ENCODE results near the gene RPS3. TPM values are rescaled to one million over a fixed set of nuclear protein-coding genes. Genes with fewer than 3 reads are reported as not detected.

RPS3 gene
- total and polyA plus RNA-seq, 2 of the 13 experiments (the other 11 are each of a cell fraction or from before 2014, with no cell fraction given), result 2,143 to 3,616 TPM

DNA sequence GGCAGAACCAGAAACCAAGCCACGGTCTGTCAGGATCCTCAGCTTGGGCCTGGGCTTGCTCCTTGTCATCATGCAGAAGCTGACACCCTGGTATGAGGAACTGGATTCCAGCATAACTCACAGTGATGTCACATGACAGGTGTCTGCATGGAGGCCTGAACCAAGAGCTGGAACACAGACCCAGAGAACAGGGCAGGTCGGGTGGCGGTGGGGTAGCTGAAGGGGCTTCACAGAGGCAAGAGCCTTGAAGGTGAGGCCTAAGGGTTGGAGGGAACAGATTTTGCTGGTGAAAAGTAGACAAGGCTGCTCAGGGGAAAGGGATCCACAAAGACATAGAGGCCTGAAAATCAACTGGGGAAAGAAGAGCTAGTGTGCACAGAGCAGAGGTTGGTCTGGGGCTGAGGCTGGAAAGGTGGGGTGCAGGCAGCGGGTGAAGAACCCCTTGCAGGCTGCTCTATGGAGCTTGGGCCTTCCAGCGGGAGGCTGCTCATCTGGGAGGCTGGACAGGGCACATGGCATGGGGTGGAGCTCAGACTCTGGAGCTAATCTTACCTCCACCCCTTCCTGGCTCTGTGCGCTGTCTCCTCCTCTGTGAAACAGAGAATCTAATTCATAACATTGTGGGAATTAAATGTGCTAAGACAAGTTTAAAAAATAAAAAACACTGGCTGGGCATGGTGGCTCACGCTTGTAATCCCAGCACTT, 18.4 kb upstream of the RPS3 start (continued):
- TF ChIP-seq, protein P1, sequence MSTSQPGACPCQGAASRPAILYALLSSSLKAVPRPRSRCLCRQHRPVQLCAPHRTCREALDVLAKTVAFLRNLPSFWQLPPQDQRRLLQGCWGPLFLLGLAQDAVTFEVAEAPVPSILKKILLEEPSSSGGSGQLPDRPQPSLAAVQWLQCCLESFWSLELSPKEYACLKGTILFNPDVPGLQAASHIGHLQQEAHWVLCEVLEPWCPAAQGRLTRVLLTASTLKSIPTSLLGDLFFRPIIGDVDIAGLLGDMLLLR (CRISPR knock-in tag; IDR thresholded peaks at IDR 0.05), result no peak
- TF ChIP-seq, protein P2, sequence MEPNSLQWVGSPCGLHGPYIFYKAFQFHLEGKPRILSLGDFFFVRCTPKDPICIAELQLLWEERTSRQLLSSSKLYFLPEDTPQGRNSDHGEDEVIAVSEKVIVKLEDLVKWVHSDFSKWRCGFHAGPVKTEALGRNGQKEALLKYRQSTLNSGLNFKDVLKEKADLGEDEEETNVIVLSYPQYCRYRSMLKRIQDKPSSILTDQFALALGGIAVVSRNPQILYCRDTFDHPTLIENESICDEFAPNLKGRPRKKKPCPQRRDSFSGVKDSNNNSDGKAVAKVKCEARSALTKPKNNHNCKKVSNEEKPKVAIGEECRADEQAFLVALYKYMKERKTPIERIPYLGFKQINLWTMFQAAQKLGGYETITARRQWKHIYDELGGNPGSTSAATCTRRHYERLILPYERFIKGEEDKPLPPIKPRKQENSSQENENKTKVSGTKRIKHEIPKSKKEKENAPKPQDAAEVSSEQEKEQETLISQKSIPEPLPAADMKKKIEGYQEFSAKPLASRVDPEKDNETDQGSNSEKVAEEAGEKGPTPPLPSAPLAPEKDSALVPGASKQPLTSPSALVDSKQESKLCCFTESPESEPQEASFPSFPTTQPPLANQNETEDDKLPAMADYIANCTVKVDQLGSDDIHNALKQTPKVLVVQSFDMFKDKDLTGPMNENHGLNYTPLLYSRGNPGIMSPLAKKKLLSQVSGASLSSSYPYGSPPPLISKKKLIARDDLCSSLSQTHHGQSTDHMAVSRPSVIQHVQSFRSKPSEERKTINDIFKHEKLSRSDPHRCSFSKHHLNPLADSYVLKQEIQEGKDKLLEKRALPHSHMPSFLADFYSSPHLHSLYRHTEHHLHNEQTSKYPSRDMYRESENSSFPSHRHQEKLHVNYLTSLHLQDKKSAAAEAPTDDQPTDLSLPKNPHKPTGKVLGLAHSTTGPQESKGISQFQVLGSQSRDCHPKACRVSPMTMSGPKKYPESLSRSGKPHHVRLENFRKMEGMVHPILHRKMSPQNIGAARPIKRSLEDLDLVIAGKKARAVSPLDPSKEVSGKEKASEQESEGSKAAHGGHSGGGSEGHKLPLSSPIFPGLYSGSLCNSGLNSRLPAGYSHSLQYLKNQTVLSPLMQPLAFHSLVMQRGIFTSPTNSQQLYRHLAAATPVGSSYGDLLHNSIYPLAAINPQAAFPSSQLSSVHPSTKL (CRISPR knock-in tag; IDR thresholded peaks at IDR 0.05), result no peak
- TF ChIP-seq ZNF713 (CRISPR knock-in tag; IDR thresholded peaks at IDR 0.05) (no peak), SAFB2 (CRISPR knock-in tag; IDR thresholded peaks at IDR 0.05; ENCODE audit: borderline replicate concordance, low read depth) (no peak), ELF3 (CRISPR knock-in tag; IDR thresholded peaks at IDR 0.05) (peak; percentile 96), IRX3 (CRISPR knock-in tag; IDR thresholded peaks at IDR 0.05; ENCODE audit: borderline replicate concordance, low read depth) (no peak), ZNF335 (CRISPR knock-in tag; IDR thresholded peaks at IDR 0.05) (peak; percentile 45; the same call in 1 of the 2 replicates), ZNF776 (CRISPR knock-in tag; IDR thresholded peaks at IDR 0.05) (no peak), ZNF75D (CRISPR knock-in tag; IDR thresholded peaks at IDR 0.05; ENCODE audit: borderline replicate concordance) (no peak), SP5 (CRISPR knock-in tag; IDR thresholded peaks at IDR 0.05; ENCODE audit: borderline replicate concordance, low read depth) (no peak), KLF16 (CRISPR knock-in tag; IDR thresholded peaks at IDR 0.05) (no peak), PHB2 (IDR thresholded peaks at IDR 0.05; ENCODE audit: partially characterized antibody) (no peak), SIX4 (CRISPR knock-in tag; IDR thresholded peaks at IDR 0.05) (no peak), SETDB1 (CRISPR knock-in tag; IDR thresholded peaks at IDR 0.05; ENCODE audit: borderline replicate concordance) (no peak), ZBTB8A (CRISPR knock-in tag; IDR thresholded peaks at IDR 0.05; ENCODE audit: borderline replicate concordance, low read depth) (no peak), PLRG1 (conservative IDR thresholded peaks at IDR 0.05) (no peak), ZNF180 (CRISPR knock-in tag; IDR thresholded peaks at IDR 0.05; ENCODE audit: borderline replicate concordance, low read depth) (no peak)
- TF ChIP-seq, protein P3, sequence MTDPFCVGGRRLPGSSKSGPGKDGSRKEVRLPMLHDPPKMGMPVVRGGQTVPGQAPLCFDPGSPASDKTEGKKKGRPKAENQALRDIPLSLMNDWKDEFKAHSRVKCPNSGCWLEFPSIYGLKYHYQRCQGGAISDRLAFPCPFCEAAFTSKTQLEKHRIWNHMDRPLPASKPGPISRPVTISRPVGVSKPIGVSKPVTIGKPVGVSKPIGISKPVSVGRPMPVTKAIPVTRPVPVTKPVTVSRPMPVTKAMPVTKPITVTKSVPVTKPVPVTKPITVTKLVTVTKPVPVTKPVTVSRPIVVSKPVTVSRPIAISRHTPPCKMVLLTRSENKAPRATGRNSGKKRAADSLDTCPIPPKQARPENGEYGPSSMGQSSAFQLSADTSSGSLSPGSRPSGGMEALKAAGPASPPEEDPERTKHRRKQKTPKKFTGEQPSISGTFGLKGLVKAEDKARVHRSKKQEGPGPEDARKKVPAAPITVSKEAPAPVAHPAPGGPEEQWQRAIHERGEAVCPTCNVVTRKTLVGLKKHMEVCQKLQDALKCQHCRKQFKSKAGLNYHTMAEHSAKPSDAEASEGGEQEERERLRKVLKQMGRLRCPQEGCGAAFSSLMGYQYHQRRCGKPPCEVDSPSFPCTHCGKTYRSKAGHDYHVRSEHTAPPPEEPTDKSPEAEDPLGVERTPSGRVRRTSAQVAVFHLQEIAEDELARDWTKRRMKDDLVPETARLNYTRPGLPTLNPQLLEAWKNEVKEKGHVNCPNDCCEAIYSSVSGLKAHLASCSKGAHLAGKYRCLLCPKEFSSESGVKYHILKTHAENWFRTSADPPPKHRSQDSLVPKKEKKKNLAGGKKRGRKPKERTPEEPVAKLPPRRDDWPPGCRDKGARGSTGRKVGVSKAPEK (CRISPR knock-in tag; IDR thresholded peaks at IDR 0.05; ENCODE audit: borderline replicate concordance), result no peak
- TF ChIP-seq, protein P4, sequence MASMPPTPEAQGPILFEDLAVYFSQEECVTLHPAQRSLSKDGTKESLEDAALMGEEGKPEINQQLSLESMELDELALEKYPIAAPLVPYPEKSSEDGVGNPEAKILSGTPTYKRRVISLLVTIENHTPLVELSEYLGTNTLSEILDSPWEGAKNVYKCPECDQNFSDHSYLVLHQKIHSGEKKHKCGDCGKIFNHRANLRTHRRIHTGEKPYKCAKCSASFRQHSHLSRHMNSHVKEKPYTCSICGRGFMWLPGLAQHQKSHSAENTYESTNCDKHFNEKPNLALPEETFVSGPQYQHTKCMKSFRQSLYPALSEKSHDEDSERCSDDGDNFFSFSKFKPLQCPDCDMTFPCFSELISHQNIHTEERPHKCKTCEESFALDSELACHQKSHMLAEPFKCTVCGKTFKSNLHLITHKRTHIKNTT (CRISPR knock-in tag; IDR thresholded peaks at IDR 0.05), result no peak
- TF ChIP-seq, protein P5, sequence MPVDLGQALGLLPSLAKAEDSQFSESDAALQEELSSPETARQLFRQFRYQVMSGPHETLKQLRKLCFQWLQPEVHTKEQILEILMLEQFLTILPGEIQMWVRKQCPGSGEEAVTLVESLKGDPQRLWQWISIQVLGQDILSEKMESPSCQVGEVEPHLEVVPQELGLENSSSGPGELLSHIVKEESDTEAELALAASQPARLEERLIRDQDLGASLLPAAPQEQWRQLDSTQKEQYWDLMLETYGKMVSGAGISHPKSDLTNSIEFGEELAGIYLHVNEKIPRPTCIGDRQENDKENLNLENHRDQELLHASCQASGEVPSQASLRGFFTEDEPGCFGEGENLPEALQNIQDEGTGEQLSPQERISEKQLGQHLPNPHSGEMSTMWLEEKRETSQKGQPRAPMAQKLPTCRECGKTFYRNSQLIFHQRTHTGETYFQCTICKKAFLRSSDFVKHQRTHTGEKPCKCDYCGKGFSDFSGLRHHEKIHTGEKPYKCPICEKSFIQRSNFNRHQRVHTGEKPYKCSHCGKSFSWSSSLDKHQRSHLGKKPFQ (CRISPR knock-in tag; IDR thresholded peaks at IDR 0.05; ENCODE audit: insufficient replicate concordance), result no peak

Data from HepG2 (cell line).